Measurements from ENCODE around the gene DPP9.

- TF ChIP-seq, protein P1, sequence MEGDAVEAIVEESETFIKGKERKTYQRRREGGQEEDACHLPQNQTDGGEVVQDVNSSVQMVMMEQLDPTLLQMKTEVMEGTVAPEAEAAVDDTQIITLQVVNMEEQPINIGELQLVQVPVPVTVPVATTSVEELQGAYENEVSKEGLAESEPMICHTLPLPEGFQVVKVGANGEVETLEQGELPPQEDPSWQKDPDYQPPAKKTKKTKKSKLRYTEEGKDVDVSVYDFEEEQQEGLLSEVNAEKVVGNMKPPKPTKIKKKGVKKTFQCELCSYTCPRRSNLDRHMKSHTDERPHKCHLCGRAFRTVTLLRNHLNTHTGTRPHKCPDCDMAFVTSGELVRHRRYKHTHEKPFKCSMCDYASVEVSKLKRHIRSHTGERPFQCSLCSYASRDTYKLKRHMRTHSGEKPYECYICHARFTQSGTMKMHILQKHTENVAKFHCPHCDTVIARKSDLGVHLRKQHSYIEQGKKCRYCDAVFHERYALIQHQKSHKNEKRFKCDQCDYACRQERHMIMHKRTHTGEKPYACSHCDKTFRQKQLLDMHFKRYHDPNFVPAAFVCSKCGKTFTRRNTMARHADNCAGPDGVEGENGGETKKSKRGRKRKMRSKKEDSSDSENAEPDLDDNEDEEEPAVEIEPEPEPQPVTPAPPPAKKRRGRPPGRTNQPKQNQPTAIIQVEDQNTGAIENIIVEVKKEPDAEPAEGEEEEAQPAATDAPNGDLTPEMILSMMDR (IDR thresholded peaks at IDR 0.05), result no peak
- TF ChIP-seq POLR2A (IDR thresholded peaks at IDR 0.05), result no peak
Observed at GRCh38 chr19:4745986-4746385, 22.3 kb upstream of the DPP9 start.

All from lower leg skin (tissue), 3 donors.